Type B pancreatic cell (in vitro differentiated cells): ENCODE data around the gene BSG. TPM values are rescaled to one million over a fixed set of nuclear protein-coding genes. Genes with fewer than 3 reads are reported as not detected.

Source experiments
- DNase-seq: peaks from one replicate; pipeline ENCODE4 v3.0.0; 2021; ENCODE audit warnings: mixed read lengths; ENCODE audit not compliant: unreplicated experiment; ENCODE audit errors: extremely low spot score
- H3K27ac Mint-ChIP-seq: 2 replicates; pipeline ENCODE4 v1.8.0; 2021; ENCODE audit warnings: mild to moderate bottlenecking, mixed read lengths
- H3K27me3 Mint-ChIP-seq: 2 replicates; pipeline ENCODE4 v1.8.0; 2021; ENCODE audit warnings: mixed read lengths
- H3K36me3 Mint-ChIP-seq: 2 replicates; pipeline ENCODE4 v1.8.0; 2021; ENCODE audit warnings: mixed read lengths
- H3K4me1 Mint-ChIP-seq: one replicate; pipeline ENCODE4 v1.8.0; 2021; ENCODE audit warnings: mixed read lengths; ENCODE audit not compliant: unreplicated experiment
- H3K4me3 Mint-ChIP-seq: 2 replicates; pipeline ENCODE4 v1.8.0; 2021; ENCODE audit warnings: mild to moderate bottlenecking, mixed read lengths
- H3K9me3 Mint-ChIP-seq: 2 replicates; pipeline ENCODE4 v1.8.0; 2021; ENCODE audit warnings: mixed read lengths
- total RNA-seq: library from RNA; stranded (reverse); gene quantifications from 2 replicates; pipeline ENCODE4 v1.2.1, GENCODE V29; 2021; ENCODE audit warnings: low replicate concordance
- TF ChIP-seq, protein P1 (sequence below): fragments of 200-600 bp; sonication (generic); conservative IDR thresholded peaks from 2 replicates; pipeline ENCODE4 v1.5.0; 2021; ENCODE audit warnings: antibody characterized with exemption, mild to moderate bottlenecking

Gene BSG
- total RNA-seq, 1 donor from 2014 or later, result 522 TPM

DNA sequence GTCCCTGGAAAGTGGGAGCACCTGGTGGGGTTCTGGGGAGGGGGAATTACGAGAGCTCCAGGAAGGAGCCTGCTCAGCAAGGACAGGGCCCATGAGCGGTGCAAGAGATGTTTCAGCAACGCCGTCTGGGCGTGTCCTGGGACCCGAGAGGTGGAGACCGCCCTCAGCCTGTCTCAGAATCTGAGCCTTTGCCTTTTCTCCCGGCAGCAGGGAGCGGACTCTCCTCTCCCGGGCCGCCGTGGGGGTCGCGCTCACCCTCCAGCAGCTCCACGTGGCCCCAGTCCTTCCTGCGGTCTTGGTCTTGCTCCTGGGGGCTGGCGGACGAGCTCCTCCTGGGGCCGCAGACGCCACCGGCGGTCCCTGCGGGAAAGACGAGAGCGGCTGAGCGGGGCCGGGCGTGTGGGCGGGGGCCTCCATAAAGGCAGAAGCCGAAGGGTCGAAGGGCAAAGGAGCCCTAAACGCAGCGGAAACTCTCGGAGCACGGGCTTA, 60.2 kb downstream of the BSG start:
- H3K9me3 Mint-ChIP-seq, result no peaks in the 10 kb centered on the region
- DNase-seq, result no peak
- H3K27ac Mint-ChIP-seq, result peak overlapping the region; percentile 83
- peaks cover 4% of the 10 kb centered on the region for H3K36me3 Mint-ChIP-seq
- H3K4me1 Mint-ChIP-seq, result no peaks in the 10 kb centered on the region
- TF ChIP-seq, protein P1, sequence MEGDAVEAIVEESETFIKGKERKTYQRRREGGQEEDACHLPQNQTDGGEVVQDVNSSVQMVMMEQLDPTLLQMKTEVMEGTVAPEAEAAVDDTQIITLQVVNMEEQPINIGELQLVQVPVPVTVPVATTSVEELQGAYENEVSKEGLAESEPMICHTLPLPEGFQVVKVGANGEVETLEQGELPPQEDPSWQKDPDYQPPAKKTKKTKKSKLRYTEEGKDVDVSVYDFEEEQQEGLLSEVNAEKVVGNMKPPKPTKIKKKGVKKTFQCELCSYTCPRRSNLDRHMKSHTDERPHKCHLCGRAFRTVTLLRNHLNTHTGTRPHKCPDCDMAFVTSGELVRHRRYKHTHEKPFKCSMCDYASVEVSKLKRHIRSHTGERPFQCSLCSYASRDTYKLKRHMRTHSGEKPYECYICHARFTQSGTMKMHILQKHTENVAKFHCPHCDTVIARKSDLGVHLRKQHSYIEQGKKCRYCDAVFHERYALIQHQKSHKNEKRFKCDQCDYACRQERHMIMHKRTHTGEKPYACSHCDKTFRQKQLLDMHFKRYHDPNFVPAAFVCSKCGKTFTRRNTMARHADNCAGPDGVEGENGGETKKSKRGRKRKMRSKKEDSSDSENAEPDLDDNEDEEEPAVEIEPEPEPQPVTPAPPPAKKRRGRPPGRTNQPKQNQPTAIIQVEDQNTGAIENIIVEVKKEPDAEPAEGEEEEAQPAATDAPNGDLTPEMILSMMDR, result no peak
- peak overlapping the region; percentile 96 for H3K4me3 Mint-ChIP-seq
- H3K27me3 Mint-ChIP-seq, result no peaks in the 10 kb centered on the region

Other genes starting within 250 kb of the BSG start
- gene MIER2, start 227.8 kb upstream of the BSG start, total RNA-seq, result 42.3 and 43.3 TPM in 2 replicates
- gene C2CD4C, start 163.4 kb upstream of the BSG start, total RNA-seq, result 6.0 and 7.2 TPM in 2 replicates
- 35.4 and 40.5 TPM in 2 replicates for gene SHC2, start 111.6 kb upstream of the BSG start, total RNA-seq
- gene MADCAM1, start 76.1 kb upstream of the BSG start, total RNA-seq, result 0.74 and 2.7 TPM in 2 replicates
- gene TPGS1, start 65.1 kb upstream of the BSG start, total RNA-seq, result 18.0 and 26.1 TPM in 2 replicates
- gene CDC34, start 40.8 kb upstream of the BSG start, total RNA-seq, result 93.0 and 95.0 TPM in 2 replicates
- 0.34 TPM in 1 of 2 replicates, not detected in the other for gene GZMM, start 28.5 kb upstream of the BSG start, total RNA-seq
- gene HCN2, start 17.3 kb downstream of the BSG start, total RNA-seq, result 1.4 and 1.9 TPM in 2 replicates
- gene POLRMT, start 60.9 kb downstream of the BSG start, total RNA-seq, result 52.2 and 59.8 TPM in 2 replicates
- gene FGF22, start 67.3 kb downstream of the BSG start, total RNA-seq, result not detected in 2 replicates
- 38.1 and 41.3 TPM in 2 replicates for gene RNF126, start 90.6 kb downstream of the BSG start, total RNA-seq
- gene FSTL3, start 103.8 kb downstream of the BSG start, total RNA-seq, result 9.3 and 11.0 TPM in 2 replicates
- gene PRSS57, start 122.9 kb downstream of the BSG start, total RNA-seq, result not detected in 2 replicates
- gene PALM, start 136.3 kb downstream of the BSG start, total RNA-seq, result 63.3 and 64.1 TPM in 2 replicates
- 9.4 and 20.8 TPM in 2 replicates for gene MISP, start 178.5 kb downstream of the BSG start, total RNA-seq
- 416 and 496 TPM in 2 replicates for gene PTBP1, start 224.9 kb downstream of the BSG start, total RNA-seq
- gene PLPPR3, start 249.4 kb downstream of the BSG start, total RNA-seq, result 9.9 and 29.2 TPM in 2 replicates